NOMO-1 (cell line): ENCODE results near the gene NDUFC2.
"Not testable (repeated sequence)": the region's sequence is repeated elsewhere in the genome, so short reads cannot be mapped to it uniquely, and the experiment has no call there.

Experiments
- DNase-seq, 2 experiments: peaks; one replicate each; lab custom pipeline; 2025; ENCODE audit not compliant: unreplicated experiment in 2 of 2; lab: John Stamatoyannopoulos, UW

The NDUFC2 gene

DNA sequence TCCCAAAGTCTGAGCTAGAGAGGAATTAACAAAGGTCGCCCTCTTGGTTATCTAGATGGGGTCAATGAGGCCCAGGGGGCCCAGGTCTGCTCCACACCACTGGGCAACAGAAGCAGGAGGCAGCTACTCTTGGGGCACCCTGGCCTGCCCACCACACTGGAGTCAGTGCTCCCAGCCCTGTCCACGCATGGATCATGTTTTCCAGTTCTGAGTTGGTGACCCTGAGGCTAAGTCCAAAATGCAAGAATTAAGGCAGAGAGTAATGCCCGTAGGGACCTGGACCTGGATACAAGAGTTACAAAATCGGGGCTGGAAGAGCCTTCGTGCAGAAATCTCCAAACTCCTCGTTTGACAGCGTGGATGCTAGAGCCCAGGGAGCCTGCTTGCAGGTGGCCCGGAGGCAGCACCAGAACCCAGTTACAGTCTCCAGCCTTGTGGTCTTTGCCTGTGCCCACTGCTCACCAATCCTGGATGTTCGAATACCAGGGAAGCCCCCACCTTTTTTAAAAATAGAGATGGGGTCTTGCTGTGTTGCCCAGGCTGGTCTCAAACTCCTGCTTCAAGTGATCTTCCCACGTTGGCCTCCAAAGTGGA, 22.1 kb downstream of the NDUFC2 start:
- DNase-seq = no peak

DNA sequence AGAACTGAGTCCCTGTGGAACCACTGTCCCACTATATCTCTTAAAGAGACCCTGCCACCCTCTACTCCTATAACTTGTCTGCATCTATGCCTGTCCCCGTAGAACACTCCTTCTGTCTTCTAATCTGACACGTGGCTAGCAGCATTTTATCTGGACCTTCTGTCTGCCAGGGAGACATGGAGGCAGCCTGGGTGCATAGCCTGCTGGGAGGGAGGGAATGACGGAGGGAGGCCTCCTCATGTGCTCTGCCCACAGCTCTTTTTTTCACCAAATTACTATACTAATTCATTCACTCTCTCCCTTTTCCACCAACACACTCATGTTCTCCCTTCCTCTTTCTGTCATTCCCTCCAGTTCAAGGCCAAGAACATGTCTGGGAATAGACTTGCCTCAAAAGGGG, 23.6 kb downstream of the NDUFC2 start:
- DNase-seq = no peak

DNA sequence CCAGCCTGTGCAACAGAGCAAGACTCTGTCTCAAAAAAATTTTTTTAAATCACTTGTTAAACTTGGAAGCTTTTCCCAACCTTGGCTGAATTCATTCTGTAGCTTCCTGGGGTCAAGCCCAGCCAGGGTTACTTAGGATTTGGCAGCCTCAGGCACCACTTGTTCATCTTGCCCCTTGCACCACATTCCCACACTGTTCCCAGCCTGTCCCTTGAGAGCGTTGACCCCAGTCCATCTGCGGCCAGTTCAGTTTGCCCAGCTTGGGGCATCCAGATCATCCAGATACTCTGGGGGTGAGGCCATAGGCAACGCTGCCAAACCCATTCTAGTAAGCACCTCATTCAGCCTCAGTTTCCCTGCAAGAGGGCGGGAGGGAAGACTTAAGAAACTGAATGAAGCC, 24.7 kb downstream of the NDUFC2 start:
- DNase-seq = no peak

DNA sequence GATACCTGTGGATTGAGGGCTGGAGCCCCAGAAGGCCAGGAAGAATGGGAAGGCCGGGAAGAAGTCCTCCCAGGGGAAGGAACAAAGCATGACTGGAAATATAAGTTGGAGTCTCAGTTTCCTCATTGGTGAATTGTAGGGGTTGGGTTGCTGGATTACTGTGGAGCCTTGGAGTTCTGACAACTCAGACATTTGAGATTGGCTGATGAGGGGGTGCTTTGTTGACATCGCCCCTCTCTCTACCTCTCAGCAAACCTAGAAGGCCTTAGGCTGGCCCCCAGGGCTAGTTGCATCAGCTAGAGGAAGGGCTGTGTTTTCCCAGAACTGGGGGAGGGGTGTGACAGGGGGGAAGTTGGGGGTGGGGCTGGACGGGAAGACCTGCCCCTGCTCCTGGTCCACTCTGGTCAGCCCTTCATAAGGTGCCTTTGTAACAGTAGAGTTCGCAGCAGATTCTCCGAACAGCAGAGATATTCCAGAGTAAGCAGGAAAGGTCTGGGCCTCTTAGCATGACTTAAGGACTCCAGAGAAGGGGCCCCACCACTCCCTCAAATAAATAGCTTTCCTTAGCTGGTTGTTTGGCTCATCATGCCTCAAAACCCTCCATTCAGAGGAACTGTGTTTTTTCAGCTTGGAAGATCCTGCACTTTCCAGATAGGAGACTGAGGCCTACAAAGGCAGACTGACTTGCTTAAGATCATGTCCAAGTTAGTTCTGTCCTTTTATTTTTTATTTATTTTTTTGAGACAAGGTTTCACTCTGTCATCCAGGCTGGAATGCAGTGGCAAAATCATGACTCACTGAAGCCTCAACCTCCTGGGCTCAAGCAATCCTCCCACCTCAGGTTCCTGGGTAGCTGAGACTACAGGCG, 28.5 kb downstream of the NDUFC2 start:
- no peak for DNase-seq

DNA sequence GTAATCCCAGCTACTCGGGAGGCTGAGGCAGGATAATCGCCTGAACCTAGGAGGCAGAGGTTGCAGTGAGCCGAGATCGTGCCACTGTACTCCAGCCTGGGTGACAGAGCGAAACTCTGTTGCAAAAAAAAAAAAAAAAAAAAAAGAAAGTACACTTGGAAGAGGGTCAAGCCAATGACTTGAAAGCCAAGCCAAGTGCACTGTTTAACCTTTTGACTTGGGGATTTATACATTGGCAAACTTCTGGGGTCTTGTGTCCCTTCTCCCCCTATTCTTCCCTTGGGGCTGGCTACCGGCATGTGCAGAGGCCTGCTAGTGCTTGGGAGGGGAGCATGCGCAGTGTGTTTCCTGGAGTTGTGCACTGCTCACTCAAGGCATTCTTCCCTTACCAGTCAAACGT, 30.3 kb downstream of the NDUFC2 start:
- no peak for DNase-seq

DNA sequence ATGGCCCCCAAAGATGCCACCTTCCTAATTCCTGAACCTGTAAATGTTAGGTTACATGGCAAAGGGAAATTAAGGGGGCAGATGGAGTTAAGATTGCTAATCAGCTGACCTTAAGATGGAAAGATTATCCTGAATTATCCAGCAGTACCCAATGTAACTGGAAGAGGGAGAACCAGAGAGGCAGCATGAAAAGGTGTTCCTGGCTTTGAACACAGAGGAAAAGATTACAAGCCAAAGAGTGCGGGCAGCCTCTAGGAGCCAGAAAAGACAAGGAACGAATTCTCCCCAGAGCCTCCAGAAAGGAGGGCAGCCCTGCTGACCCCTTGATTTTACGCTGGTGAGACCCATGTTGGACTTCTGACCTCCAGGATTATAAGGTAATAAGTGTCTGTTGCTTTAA, 31.1 kb downstream of the NDUFC2 start:
- DNase-seq = no peak

DNA sequence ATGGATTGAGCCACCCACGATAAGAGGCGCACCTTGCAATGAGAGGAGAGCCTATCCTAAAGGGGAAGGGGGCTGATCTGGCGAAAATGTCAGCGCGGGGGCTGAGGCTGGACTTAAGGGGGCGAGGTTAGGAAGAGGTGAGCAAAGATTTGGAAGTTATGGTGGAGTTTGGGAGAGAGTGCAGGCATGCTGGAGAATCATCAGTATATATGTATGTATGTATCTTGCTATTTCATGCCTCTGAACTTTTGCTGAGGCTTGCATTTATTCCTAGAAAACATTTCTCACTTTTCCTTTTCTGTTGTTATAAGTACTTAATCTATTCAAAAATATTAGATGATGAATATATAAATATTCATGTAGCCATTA, 33.2 kb downstream of the NDUFC2 start:
- DNase-seq = no peak

DNA sequence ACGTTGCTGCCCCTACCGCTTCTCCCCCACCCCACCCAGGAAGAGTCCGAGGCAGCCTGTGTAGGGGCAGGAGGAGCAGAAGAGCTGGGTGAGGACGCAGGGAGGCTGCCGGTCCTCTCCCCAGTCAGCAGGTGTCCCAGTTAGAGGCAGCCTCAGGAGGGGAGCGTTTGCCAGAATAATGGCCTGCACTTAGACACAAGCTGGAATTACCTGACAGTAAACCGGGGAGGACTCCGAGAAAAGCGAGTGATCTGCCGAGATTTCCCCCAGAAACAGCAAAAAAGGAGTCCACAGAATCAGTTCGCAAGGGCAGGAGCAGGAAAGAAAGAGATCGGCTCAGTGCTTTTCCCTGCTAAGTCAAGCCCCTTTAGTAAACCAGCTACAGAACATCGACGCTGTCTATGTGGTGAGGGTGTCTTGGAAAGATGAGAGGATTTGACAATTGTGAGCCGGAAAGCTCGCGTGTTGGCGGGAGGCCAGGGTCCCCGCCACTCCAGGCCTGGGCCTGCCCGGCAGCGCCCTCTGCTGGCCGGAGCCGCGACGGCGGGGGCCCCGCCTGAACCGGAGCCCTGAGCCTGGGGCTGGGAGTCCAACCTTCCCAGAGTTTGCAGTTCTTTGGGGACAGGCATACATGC, 33.7 kb downstream of the NDUFC2 start:
- peak; percentile 31 to 41 for DNase-seq

DNA sequence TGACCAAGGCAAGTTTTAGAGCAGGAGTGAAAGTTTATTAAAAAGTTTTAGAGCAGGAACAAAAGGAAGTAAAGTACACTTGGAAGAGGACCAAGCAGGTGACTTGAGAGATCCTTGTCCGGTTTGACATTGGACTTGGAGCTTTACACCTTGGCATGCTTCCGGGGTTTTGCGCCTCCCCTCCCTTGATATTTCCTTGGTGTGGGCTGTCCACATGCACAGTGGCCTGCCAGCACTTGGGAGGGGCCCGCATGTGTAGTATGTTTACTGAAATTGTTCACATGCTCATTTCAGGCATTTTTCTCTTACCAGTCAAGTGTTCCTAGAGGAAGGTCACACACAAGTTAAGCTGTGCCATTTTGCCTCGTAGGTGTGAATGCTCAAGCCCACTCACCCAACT, 35.0 kb downstream of the NDUFC2 start:
- no peak for DNase-seq

DNA sequence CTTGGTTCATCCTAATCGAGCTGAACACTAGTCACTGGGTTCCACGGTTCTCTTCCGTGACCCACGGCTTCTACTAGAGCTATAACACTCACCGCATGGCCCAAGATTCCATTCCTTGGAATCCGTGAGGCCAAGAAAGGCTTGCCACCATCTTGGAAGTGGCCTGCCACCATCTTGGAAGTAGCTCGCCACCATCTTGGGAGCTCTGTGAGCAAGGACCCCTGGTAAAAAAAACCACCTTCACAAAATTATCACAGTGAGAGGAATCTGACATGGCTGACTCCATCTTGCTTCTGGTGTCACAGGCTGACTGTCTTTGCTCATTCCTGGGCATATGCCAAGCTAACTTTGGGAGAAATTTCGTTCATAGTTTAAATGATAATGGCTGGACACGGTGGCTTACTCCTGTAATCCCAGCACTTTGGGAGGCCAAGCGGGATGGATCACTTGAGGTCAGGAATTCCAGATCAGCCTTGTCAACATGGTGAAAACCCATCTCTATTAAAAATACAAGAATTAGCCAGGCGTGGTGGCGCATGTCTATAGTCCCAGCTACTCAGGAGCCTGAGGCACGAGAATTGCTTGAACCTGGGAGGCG, 37.7 kb downstream of the NDUFC2 start:
- no peak for DNase-seq

DNA sequence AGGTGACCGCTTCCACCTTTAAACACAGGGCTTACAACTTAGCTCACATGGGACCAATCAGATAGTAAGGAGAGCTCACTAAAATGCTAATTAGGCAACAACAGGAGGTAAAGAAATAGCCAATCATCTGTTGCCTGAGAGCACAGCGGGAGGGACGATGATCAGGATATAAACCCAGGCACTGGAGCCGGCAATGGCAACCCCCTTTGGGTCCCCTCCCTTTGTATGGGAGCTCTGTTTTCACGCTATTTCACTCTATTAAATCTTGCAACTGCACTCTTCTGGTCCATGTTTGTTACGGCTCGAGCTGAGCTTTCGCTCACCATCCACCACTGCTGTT, 38.3 kb downstream of the NDUFC2 start:
- not testable (repeated sequence) for DNase-seq

DNA sequence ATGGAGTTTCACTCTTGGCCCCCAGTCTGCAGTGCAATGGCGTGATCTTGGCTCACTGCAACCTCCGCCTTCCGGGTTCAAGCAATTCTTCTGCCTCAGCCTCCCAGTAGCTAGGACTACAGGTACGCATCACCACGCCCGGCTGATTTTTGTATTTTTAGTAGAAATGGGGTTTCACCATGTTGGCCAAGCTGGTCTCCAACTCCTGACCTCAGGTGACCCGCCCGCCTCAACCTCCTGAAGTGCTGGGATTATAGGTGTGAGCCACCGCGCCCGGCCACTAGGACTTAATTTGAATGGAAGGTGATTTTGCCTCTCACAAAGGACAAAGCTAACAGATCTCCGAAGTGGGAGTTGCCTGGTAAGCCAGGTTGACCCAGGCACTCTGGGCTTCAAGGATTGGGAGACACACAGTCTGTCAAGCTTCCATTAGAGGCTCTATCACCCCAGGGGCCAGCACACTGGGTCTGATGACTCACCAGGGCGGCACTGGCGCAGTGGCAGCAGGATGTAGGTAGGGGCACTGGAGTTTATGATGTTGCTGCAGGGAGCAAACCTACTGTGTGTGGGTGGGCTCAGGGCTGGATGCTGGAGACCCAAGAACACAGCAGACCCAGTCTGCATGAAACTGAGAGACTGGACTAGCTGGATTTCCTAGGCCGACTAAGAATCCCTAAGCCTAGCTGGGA, 38.8 kb downstream of the NDUFC2 start:
- no peak for DNase-seq

DNA sequence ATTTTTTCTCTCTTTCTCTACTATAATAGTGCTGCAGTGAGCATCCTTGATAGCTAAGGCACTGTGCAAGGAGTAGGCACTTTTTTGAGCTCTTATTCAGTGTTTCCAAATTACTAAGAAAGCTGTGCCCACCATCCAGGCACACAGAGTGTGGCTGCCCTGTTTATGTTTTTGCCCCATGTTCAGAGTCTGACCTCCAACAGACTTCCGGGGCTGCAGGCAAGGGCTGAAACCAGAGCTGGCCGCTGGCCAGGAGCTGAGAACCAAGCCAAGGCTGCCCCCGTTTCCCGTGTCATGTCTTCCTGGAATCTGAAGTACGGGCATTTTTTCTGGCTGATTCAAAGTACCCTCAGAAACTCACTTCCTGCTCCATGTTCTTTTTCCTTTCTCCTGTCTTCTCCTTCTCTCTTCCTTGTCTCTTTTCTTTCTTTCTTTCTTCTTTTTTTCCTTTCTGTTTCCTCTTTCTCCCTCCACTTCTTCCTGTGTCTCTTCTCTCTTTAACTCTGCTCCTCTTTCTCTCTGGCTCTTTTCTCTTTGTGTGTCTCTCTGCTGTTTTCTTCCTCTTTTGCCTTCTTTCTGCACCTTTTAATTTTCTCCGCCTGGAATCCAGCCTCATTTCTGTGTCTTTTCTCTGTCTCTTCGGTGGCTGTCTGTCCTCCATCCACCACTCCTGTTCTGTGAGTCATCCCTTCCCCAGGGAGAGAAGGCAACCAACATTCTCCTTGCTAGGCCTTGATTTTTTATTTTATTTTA, 39.6 kb downstream of the NDUFC2 start:
- DNase-seq = no peak

DNA sequence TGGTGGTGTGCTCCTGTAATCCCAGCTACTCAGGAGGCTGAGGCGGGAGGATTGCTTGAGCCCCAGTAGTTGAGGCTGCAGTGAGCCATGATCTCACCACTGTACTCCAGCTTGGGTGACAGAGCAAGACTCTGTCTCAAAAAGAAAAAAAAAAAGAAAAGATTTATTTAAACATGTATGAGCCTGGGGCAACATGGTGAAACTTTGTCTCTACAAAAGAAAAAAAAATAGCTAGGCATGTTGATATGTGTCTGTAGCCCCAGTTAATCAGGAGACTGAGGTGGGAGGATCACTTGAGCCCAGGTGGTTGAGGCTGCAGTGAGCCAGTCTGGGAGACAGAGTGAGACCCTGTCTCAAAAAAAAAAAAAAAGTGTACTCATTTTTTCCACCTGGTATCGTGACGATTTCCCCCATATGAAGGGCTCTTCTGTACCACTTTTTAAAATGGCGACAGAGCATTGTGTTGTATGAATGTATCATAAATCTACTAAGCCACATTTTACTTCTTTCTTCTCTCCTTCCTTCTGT, 40.2 kb downstream of the NDUFC2 start:
- DNase-seq = no peak

DNA sequence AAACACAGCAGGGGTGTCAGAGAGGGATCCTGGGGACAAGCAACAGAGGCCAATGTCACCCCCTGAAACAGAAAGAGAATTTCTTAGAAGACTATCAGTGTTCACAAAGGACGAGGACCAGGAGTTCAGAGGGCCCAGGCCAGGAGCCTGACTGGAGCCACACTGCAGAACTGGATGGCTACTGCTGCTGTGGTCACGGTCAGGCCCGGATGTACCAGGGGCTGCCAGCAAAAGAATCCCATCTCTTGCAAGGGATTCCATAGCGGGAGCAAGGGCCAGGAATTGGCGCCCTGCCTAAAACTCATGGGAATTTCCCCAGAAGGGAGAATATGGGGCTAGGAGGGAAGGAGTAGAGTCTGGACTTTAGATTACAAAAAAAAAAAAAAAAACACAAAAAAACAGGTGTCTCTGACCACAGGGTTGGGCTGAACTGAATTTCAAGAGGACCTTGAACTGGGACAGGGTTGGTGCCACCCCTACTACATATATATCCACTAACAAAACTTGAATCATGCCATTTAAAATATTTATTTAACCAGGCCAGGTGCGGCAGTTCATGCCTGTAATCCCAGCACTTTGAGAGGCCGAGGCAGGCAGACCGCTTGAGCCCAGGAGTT, 40.9 kb downstream of the NDUFC2 start:
- no peak for DNase-seq

DNA sequence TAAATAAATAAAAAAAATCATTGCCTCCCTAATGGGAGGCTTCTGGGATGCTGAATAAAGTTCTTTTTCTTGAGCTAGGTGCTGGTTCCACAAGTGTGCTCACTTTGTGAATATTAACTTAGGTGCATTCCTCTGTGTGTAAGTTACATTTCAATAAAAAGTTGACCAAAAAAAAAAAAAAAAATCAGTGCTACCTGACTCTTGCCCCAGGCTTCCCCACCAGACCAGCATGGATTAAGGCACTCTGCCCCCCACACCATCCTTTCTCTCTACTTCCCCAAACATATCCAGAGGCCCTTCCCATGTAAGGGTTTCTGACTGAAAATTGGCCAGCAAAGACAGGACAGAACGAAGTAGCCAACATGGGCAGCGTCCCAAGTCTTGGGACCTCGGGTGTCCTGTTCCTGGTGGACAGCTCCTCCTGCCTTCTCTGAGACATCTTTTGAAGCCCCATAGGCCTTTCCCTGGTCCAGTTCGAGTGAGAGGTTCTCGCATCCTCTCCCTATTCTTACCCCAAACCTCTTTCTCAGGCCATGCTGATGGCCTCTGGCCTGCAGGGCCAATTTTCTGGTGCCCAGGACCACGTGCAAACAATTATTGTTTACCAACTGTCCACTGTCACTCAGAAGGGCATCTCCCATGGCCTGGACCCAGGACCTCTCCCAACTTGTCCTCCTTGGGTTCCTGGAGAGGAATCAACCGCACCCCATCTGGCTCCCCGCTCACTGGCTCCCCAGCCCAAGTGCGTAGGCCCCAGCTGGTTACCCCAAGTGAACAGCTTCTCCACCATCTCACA, 41.6 kb downstream of the NDUFC2 start:
- DNase-seq = no peak

DNA sequence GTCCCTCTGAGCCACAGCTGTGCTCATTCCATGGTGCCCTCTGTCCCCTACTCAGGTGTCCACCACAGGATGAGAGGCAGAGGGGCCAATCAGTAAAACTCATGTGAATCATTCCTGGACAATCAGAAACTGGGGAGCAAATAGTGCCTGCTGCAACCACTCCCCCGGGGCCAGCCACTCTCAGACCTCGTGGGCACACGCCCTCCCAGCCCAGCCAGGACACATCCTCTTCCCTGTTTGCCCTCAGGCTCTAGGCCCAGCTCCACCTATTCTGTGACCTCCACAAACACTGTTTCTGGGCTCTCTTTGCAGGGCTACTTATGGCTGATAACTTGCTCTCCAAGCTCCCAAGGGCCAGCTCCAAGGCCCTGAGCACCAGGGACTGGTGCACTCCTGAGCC, 42.6 kb downstream of the NDUFC2 start:
- DNase-seq = no peak

DNA sequence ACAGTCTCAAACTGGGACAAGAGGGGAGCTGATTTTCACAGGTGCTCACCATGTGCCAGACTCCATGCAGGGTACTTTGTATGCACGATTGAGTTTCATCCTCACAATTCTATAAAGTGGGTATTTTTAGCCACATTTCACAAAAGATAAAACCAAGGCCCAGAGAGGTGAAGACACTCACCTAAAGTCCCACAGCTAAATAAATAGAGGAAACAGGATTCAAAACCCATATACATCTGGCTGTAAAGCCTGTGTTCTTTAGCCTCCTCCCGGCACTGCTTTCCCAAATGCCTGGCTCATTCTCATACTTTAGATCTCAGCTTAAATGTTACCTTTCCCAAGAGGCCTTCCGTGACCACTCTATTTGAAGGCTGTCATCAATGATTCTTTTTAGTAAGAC, 43.3 kb downstream of the NDUFC2 start:
- DNase-seq = no peak

DNA sequence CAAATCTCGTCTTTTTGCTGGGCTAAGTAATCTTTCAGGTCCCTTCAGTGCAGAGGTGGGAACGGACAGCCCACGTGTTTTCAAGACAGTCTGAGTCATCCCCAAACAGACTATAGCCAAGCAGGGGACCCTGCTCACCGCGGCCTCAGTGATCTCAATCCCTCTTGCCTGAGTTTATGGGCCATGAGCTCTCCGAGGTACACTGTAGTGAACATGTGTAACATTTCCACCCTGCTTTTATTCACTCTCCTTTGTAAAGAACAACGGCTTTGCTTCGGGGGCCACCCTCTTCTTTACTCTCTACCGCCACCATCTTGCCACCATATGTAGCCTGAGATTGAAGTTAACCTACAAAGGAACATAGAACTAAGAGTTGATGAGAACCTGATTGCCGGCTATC, 45.0 kb downstream of the NDUFC2 start:
- DNase-seq = no peak
